K562 (cell line): ENCODE measurements around the gene CEACAM5.
"Not testable (repeated sequence)": the region's sequence is repeated elsewhere in the genome, so short reads cannot be mapped to it uniquely, and the experiment has no call there.

ENCODE experiments used
- CC2D1A ChIP-seq: fragments of 450-650 bp; IDR thresholded peaks from 2 replicates; pipeline ENCODE4 v1.6.1; 2017; ENCODE audit warnings: mild to moderate bottlenecking
- DACH1 ChIP-seq: fragments of 450-650 bp; IDR thresholded peaks from 2 replicates; pipeline ENCODE4 v1.6.1; 2018; ENCODE audit not compliant: partially characterized antibody
- FOXJ2 ChIP-seq: fragments of 200-800 bp; sonication (Bioruptor generic); IDR thresholded peaks from 2 replicates; pipeline ENCODE4 v1.6.1; 2016; ENCODE audit warnings: missing genetic modification characterization, missing compliant biosample characterization
- KDM4B ChIP-seq, 2 experiments: fragments of 450-650 bp in 1 of 2; sonication (generic) in 1 of 2; IDR thresholded peaks; 2 replicates each; pipeline ENCODE4 v1.6.1; 2016 to 2017; ENCODE audit warnings: borderline replicate concordance in 2 of 2, antibody characterized with exemption in 1 of 2, low read depth in 1 of 2, mild to moderate bottlenecking in 1 of 2
- SMAD1 ChIP-seq: fragments of 150-350 bp; IDR thresholded peaks from 2 replicates; pipeline ENCODE4 v1.6.1; 2014; ENCODE audit warnings: low read length, low read depth; ENCODE audit not compliant: partially characterized antibody
- ZNF175 ChIP-seq: fragments of 200-800 bp; sonication (Bioruptor generic); IDR thresholded peaks from 2 replicates; pipeline ENCODE4 v1.6.1; 2016; ENCODE audit warnings: low read depth, mild to moderate bottlenecking, missing genetic modification characterization, missing compliant biosample characterization
- TF ChIP-seq, protein P1 (sequence below): fragments of 250-450 bp; sonication (Bioruptor Pico); IDR thresholded peaks from 2 replicates; pipeline ENCODE4 v1.8.0; 2022; ENCODE audit warnings: moderate library complexity, mild to moderate bottlenecking, inconsistent platforms

- TF ChIP-seq, protein P1, sequence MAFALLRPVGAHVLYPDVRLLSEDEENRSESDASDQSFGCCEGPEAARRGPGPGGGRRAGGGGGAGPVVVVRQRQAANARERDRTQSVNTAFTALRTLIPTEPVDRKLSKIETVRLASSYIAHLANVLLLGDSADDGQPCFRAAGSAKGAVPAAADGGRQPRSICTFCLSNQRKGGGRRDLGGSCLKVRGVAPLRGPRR (CRISPR knock-in tag): not testable (repeated sequence)
- not testable (repeated sequence) for TF ChIP-seq KDM4B (IDR thresholded peaks at IDR 0.05; ENCODE audit: borderline replicate concordance in 2 of 2, low read depth in 1 of 2); CC2D1A; ZNF175 (CRISPR knock-in tag); SMAD1; FOXJ2; DACH1
These were observed 59.7 kb downstream of the CEACAM5 start for GRCh38 chr19:41768105-41768504.
